ENCODE measurements around the gene POLR1G. TPM values are rescaled to one million over a fixed set of nuclear protein-coding genes. Genes with fewer than 3 reads are reported as not detected.

POLR1G gene
- total and polyA plus RNA-seq, 9 of the 15 experiments (the other 6 are each of a cell fraction or from before 2014, with no cell fraction given) = 3.0 to 50.1 (median 27.4) TPM

GRCh38 chr19:45406226-45407090 lies at the start of gene POLR1G (continued):
- TF ChIP-seq ZBTB11 (CRISPR knock-in tag; IDR thresholded peaks at IDR 0.05) = no peak
- no peak for TF ChIP-seq PHB2 (IDR thresholded peaks at IDR 0.05; ENCODE audit: low read depth)
- no peak for TF ChIP-seq CEBPZ (IDR thresholded peaks at IDR 0.05; ENCODE audit: borderline replicate concordance, low read depth, low read length)
- no peak for TF ChIP-seq POU5F1 (IDR thresholded peaks at IDR 0.05; ENCODE audit: borderline replicate concordance, low read depth, low read length, partially characterized antibody)
- no peak for TF ChIP-seq POLR3A (IDR thresholded peaks at IDR 0.05; ENCODE audit: borderline replicate concordance, extremely low read depth, insufficient read depth, insufficient read length)
- no peak for TF ChIP-seq UBTF (IDR thresholded peaks at IDR 0.05; ENCODE audit: borderline replicate concordance in 1 of 2, low read depth in 2 of 2, low read length in 2 of 2)
- peak; percentile 79 for TF ChIP-seq MAFF (IDR thresholded peaks at IDR 0.05; ENCODE audit: low read length)
- TF ChIP-seq ETV1 (tag; conservative IDR thresholded peaks at IDR 0.05; ENCODE audit: low read depth) = 0 out of 2 replicates have a peak, but pooled peaks have one; percentile 24
- TF ChIP-seq ZNF143 (CRISPR knock-in tag; IDR thresholded peaks at IDR 0.05) = no peak
- TF ChIP-seq NFYB (IDR thresholded peaks at IDR 0.05; ENCODE audit: extremely low read depth, insufficient read length) = no peak
- TF ChIP-seq NCOA6 (IDR thresholded peaks at IDR 0.05) = no peak
- TF ChIP-seq ZNF134 (CRISPR knock-in tag; conservative IDR thresholded peaks at IDR 0.05) = no peak
- TF ChIP-seq JUNB (CRISPR knock-in tag; conservative IDR thresholded peaks at IDR 0.05) = no peak
- no peak for TF ChIP-seq ZNF24 (IDR thresholded peaks at IDR 0.05)
- TF ChIP-seq ZNF217 (CRISPR knock-in tag; IDR thresholded peaks at IDR 0.05) = no peak
- TF ChIP-seq PHB (CRISPR knock-in tag; IDR thresholded peaks at IDR 0.05) = no peak
- no peak for TF ChIP-seq ZNF436 (CRISPR knock-in tag; IDR thresholded peaks at IDR 0.05)
- no peak for TF ChIP-seq ZNF175 (CRISPR knock-in tag; IDR thresholded peaks at IDR 0.05; ENCODE audit: low read depth)

All from K562 (cell line).